GM19035 (cell line): ENCODE results near the gene HES6.

ENCODE experiments used
- ATAC-seq: cut with Tn5 transposase; IDR thresholded peaks from one replicate; pipeline ENCODE4 v1.9.1; 2021; ENCODE audit not compliant: unreplicated experiment

HES6 gene

DNA sequence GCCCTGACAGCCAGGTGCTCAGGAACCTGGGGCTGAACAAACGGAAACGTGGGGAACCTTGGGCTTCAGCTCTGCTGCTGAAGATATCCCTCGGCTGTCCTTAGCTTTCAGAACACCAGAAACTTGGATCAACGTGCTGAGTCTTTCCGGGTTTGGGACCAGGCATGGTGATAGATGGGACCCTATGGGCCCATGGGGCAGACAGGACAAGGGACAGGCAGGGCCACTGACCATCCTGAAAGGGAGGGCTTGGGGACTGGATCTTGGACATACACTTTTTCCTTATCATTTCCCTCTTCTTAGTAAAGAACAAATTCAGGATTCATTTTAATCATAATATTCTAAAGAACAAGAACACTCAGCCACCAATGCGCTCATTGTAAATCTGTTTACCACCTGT, 16.3 kb upstream of the HES6 start:
- no peak for ATAC-seq

DNA sequence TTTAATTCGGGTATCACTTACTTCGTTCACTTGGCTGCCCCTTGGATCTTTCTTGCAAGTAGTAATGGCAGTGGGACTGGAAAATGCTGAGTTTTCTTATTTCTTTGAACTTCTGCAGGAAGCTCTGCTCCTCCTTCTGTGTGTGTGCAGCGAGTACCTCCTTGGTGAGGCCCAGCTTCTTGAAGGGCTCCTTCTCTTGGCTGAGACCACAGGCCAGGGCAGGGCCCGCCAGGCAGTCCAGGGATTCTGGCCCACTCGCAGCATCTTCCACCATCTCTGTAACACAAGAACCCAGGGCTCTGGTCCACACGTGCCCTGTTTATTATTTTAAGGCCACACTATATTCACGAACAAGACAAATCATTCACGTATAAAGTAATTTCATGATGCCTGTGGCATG, 15.8 kb upstream of the HES6 start:
- no peak for ATAC-seq

DNA sequence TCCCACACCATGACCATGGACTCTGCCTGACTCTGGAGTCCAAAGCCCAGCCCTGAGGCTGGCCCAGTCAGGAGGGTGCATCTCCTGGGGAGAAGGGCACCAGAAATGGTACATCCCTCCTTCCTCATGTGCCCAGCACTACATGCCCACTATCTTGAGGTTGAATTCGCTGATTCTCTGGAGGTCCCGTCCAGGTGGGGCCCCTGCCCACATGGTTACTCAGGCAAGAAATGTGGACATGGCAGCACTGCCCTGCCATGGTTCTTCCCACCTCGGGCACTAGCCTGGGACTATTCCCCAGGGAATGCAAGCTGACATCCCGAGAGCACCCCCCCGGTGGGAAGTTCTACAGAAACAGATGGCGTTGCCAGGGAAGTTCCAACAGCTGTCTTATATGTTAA, 15.3 kb upstream of the HES6 start:
- no peak for ATAC-seq

DNA sequence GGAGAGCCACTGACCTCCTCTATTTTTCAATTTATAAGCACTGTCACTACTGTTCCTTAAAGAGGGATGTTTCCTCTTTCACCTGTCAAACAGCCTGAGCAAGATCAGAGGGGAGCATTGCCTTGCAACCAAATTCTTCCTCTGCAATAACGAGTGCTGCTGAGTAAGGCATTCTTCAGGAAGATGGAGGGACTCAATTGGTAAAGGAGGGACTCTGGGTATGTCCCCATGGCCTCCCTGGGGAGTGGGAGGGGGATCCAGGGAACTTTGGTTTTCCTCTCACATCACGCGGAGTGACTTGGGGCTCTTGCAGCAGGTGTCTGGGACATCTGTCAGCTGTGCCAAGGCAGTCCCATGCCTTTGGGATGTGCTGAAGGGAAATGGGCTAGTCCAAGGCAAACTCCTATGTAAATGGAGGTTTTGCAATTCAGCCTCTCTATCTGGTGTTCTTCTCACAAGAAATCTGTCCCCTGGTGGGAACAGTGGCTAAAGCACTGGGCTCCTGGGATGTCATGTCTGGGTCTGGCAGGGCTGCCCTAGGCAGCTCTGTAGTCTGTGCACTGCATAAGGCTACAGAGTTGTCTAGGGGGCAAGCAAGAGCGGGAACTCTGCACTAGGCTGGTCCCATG, 14.4 kb upstream of the HES6 start:
- ATAC-seq, result no peak

DNA sequence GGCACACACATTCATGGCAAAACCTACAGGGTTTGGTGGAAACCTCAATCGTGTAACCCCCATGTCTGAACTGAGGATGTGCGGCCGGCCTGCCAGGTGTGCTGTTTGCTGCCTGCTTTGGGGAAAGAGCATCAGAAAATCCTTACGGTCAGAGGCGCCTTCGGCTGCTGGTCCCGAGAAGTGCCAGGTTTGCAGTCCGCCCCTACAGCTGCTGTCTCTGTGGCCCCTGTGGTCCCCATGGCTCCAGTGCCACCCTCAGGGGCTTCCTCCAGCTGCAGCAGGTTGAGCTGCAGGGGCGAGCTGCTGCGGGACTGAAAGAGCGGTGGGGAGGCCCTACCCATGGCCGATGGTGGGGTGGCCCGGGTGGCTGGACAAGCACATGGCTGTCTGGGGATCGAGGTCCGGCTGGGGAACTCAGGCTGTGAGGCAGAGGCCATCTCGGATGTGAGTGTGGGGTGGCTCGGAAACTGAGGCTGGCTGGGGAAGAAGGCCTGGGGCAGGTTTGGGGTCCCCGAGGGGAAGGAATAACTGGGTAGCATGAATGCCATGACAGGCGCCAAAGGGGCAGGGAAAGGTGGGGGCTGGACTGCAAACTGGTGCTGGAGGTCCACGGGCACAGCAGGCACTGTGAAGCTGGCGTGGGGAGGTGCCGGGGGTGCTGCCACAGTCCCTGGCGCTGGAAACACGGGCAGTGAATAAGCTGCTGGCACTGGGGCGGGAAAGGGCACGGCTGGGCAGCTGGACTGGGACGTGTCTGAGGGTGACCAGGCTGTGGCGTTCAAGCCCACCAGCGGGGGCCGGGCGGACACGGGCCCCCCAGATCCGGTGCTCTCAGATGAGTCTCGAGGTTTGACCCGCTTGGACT, 13.2 kb upstream of the HES6 start:
- no peak for ATAC-seq

DNA sequence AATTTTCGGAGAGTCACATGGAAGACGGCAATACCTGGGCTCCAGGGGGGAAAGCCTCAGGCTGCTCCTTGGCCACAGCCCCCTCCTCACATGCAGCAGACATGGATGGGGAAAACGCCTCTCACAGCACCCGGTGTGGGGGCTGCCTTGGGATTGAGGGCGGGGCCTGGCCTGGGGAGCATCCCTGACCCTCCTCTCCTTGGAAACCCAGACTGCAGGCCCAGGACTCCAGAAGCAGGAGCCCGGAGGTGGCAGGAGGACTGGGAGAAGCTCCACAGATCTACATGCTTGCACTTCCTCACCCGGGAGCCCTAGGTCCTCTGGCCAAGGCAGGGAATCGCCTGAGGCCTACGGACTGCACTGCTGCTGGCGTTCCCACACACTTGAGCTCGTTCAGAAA, 12.1 kb upstream of the HES6 start:
- ATAC-seq, result no peak

DNA sequence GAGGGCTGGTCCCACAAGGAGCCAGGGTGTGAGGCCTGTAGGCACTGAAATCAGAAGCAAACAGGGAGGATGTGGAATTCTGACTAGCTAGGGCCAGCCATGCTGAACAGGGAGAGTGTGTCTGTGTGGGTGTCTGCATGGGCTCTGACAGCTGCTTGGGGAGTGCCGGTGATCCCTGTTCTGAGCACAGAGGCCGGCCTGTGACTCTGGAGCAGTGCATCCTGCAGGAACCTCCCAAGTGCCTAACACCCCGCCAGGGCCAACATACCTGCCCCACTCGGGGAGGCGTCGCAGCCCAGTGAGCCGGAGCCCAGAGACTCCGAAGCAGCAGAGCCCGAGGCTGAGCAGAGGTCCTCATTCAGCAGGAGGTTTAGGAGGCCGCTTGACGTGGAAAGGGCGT, 11.5 kb upstream of the HES6 start:
- no peak for ATAC-seq

DNA sequence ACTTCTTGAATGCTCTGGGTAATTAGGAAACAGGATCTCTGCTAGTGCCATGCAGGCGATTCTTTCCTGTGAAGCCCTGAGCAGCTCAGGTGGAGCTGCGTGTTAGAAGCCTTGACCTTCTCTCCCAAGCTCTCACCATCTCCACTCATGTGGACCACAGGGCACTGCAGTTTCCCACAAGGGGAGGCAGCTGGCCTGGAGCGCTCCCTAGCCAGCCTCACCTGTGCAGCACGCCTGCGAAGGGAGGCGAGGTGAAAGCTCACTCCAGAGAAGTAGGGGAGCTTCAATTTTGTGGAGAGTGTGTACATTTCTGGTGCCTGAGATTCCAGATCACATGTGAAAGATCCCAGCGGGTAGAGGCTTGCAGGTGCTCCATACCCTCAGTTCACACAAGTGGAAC, 11.1 kb upstream of the HES6 start:
- no peak for ATAC-seq

GRCh38 chr2:238247841-238248453, 8.1 kb upstream of the HES6 start:
- no peak for ATAC-seq

GRCh38 chr2:238247002-238247822, 7.4 kb upstream of the HES6 start:
- no peak for ATAC-seq

- ATAC-seq, result no peak
Observed at GRCh38 chr2:238244151-238244550, 4.3 kb upstream of the HES6 start.

DNA sequence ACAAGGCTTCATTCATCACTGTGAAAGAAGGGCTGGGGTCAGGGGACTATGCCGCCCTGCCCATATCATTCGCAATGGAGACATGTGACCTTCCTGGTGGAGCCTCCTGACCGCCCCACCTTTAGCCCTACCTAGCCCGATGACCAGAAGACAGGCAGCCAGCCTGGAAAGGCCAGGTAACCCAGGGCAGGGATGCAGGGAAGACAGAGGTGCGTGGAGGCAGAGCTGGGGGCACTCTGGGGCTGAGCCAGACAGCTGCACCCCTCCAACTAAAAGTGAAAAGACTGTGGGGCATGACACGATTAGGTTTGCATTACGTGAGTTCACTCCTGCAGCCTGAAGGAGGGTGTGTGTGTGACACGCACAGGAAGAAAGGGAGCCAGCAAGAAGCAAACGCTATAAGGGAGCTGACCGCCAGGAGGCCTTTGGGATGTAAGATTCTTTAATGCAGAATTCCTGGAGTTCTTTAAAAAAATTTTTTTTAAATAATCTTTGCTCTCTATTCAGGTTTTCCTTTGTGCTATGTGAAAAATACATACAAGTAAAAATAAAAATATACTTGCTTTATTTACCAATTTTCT, 3.7 kb upstream of the HES6 start:
- no peak for ATAC-seq

DNA sequence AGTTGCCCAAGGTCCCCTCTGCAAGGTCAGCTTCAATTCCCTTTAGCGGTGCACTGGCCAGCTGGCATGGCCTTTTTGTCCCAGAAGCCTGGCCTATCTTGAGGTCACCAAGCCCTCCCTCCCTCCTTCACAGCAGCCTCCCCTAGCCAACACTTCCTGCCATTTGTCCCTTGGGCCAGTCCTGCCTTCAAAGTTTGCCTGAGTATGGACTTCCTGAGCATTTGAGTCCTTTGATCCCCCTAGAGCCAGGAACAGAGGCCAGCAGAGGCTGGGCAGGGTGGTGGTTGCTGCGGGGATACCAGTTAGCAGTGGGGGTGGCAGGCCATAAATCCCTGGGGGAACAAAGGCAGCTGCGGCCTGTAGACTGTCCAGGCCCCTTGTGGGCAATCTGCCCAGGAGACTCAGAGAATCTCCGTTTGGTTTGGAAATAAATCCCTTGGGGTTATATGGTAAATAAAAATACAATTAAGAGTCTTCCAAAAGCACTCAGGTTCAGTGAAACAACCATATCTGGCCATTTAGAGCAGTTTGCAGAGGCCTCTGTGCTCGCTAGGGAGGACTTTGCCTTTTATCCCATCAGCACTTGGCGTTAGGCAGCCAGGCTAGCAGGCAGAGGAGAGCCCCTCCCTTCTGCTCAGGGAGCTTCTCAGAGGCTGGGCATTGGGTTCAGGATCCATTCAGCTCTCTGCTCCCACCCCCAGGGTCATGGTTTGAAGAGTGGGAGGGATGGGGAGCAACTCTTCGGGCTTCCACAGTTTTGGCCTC, 3.1 kb upstream of the HES6 start:
- no peak for ATAC-seq

DNA sequence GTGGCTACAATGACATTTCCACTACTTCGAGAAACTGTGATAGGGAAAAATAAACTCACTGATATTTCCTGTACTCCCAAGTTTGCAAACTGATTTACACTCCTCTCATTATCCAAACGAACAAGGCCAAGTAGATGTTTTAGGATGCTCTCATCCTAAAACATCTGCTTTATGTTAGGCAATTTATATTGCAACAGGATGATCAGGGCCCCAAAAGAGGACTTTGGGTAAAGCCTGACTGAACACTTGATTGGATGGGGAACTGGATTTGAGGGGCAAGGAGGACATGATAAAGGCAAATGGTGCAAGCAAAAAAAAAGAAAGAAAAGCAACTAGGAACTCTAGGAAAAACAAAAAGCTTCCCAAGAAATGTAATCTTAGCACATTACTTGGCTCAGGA, 2.1 kb upstream of the HES6 start:
- ATAC-seq, result no peak

GRCh38 chr2:238240757-238241711, 1.2 kb upstream of the HES6 start:
- no peak for ATAC-seq

- peak; percentile 16 for ATAC-seq
Observed at GRCh38 chr2:238239543-238239862, 335 bp downstream of the HES6 start.

- no peak for ATAC-seq
Observed at GRCh38 chr2:238238766-238239542, 884 bp downstream of the HES6 start.

DNA sequence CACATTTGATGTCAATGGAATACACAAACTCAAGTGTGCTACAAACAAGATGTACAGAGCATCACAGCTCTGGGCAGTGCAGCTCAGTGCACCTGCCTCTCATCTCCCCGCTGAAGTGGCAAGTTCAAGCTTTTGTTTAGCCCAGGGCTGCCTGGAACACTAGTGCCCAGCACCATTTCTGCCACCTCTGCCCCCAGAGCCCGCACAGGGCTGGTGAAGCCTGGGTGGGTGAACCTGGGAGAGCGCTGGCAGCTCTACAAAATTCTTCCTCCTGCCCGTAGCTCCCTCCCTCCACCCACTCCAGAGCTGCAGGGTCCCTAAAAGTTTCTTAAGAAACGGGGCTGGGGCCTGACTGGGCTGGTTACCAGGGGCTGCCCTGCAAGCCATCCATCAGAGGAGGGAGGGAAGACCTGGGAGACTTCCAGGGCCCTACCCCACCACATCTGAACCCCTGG, 1.5 kb downstream of the HES6 start:
- no peak for ATAC-seq
